HCT116 (cell line): ENCODE data around the gene HIVEP2.

ENCODE experiments used
- EZH2 ChIP-seq: fragments of 200-600 bp; sonication (generic); IDR thresholded peaks from 2 replicates; pipeline ENCODE4 v1.6.1; 2017; ENCODE audit warnings: antibody characterized with exemption, mixed run types
- EZH2phosphoT487 ChIP-seq: fragments of 200-600 bp; IDR thresholded peaks from 2 replicates; pipeline ENCODE4 v1.6.1; 2018; ENCODE audit warnings: antibody characterized with exemption, borderline replicate concordance
- POLR2A ChIP-seq: IDR thresholded peaks from 2 replicates; pipeline ENCODE4 v1.7.0; 2011; ENCODE audit warnings: borderline replicate concordance; ENCODE audit not compliant: insufficient read depth, insufficient read length; ENCODE audit errors: extremely low read depth
- POLR2AphosphoS5 ChIP-seq: IDR thresholded peaks from 2 replicates; pipeline ENCODE4 v1.6.1; 2011; ENCODE audit warnings: mild to moderate bottlenecking, low read depth, low read length, moderate library complexity
- RAD21 ChIP-seq: IDR thresholded peaks from 2 replicates; pipeline ENCODE4 v1.6.1; 2012; ENCODE audit warnings: low read depth, mild to moderate bottlenecking
- SIN3A ChIP-seq: IDR thresholded peaks from 2 replicates; pipeline ENCODE4 v1.6.1; 2012; ENCODE audit warnings: low read depth
- SP1 ChIP-seq: IDR thresholded peaks from 2 replicates; pipeline ENCODE4 v1.6.1; 2012; ENCODE audit warnings: low read depth
- SRF ChIP-seq: IDR thresholded peaks from 2 replicates; pipeline ENCODE4 v1.6.1; 2012; ENCODE audit warnings: low read depth
- TCF7L2 ChIP-seq: IDR thresholded peaks from 2 replicates; pipeline ENCODE4 v1.7.0; 2011; ENCODE audit warnings: borderline replicate concordance, inconsistent platforms; ENCODE audit not compliant: insufficient read depth, insufficient read length; ENCODE audit errors: extremely low read depth
- ZFX ChIP-seq: fragments of 450-650 bp; IDR thresholded peaks from 2 replicates; pipeline ENCODE4 v1.6.1; 2017
- TF ChIP-seq, protein P1 (sequence below), 3 experiments: fragments of 200-600 bp in 1 of 3; sonication (generic) in 1 of 3; IDR thresholded peaks in 2 of 3; conservative IDR thresholded peaks in 1 of 3; 2 replicates each; pipeline ENCODE4 v1.5.1; 2012 to 2017; ENCODE audit warnings: low read depth in 2 of 3, low read length in 2 of 3, antibody characterized with exemption in 1 of 3, borderline replicate concordance in 1 of 3, control low read depth in 1 of 3, mild to moderate bottlenecking in 1 of 3, mixed read lengths in 1 of 3, mixed run types in 1 of 3, moderate library complexity in 1 of 3; ENCODE audit not compliant: insufficient read depth in 1 of 3
- TF ChIP-seq, protein P2 (sequence below): IDR thresholded peaks from 2 replicates; pipeline ENCODE4 v1.6.1; 2012

DNA sequence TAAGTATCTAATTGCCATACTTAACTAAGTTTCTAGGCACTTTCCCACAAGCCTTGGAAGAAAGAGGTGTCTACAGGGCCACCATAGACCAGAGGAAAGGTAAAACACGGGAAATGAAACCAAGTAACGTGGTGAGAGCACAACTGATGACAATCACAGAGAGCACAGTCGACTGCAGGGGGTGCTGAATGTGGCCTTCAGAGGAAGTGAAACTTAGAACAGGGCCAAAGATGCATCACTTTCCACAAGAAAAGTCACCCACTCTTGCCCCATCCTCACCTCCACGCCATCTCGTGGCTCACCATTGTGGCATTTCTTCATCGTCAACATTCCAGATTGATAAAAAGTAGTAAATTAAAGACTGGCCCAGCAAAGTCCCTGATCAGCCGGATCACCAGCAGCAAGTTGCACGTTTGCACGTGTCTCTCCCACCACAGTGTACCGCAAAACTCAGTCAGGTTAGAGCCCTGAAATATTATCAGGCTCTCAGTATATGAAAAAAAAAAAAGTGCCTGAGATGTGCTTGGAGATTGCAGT is 31.4 kb downstream of the HIVEP2 start:
- TF ChIP-seq, protein P1, sequence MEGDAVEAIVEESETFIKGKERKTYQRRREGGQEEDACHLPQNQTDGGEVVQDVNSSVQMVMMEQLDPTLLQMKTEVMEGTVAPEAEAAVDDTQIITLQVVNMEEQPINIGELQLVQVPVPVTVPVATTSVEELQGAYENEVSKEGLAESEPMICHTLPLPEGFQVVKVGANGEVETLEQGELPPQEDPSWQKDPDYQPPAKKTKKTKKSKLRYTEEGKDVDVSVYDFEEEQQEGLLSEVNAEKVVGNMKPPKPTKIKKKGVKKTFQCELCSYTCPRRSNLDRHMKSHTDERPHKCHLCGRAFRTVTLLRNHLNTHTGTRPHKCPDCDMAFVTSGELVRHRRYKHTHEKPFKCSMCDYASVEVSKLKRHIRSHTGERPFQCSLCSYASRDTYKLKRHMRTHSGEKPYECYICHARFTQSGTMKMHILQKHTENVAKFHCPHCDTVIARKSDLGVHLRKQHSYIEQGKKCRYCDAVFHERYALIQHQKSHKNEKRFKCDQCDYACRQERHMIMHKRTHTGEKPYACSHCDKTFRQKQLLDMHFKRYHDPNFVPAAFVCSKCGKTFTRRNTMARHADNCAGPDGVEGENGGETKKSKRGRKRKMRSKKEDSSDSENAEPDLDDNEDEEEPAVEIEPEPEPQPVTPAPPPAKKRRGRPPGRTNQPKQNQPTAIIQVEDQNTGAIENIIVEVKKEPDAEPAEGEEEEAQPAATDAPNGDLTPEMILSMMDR (IDR thresholded peaks at IDR 0.05 in 2 of 3, conservative IDR thresholded peaks at IDR 0.05 in 1 of 3; ENCODE audit: borderline replicate concordance in 1 of 3, insufficient read depth in 1 of 3, low read depth in 2 of 3, low read length in 2 of 3), result no peak
- TF ChIP-seq EZH2 (no peak), POLR2AphosphoS5 (no peak), POLR2A (no peak), SIN3A (no peak), EZH2phosphoT487 (no peak), RAD21 (no peak), TCF7L2 (no peak), ZFX (no peak), SRF (no peak), SP1 (no peak)
- TF ChIP-seq, protein P2, sequence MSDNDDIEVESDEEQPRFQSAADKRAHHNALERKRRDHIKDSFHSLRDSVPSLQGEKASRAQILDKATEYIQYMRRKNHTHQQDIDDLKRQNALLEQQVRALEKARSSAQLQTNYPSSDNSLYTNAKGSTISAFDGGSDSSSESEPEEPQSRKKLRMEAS, result no peak
